K562 (cell line): Measurements from ENCODE around the gene CSTA. TPM values are rescaled to one million over a fixed set of nuclear protein-coding genes. Genes with fewer than 3 reads are reported as not detected.

Experiments used
- ARID3B ChIP-seq: fragments of 250-450 bp; sonication (Bioruptor Pico); IDR thresholded peaks from 2 replicates; pipeline ENCODE4 v1.4.0; 2020; ENCODE audit warnings: borderline replicate concordance
- CBFB ChIP-seq: sonication (generic); formaldehyde crosslinking; IDR thresholded peaks from 2 replicates; pipeline ENCODE4 v1.4.0; 2020; ENCODE audit warnings: mild to moderate bottlenecking, missing genetic modification reagents
- IFI16 ChIP-seq: fragments of 250-450 bp; sonication (Bioruptor Pico); IDR thresholded peaks from 2 replicates; pipeline ENCODE4 v2.1.2; 2022; ENCODE audit warnings: mild to moderate bottlenecking, inconsistent platforms
- NFYB ChIP-seq: IDR thresholded peaks from 2 replicates; pipeline ENCODE4 v1.6.1; 2011; ENCODE audit warnings: mild to moderate bottlenecking, moderate library complexity; ENCODE audit not compliant: insufficient read length; ENCODE audit errors: extremely low read depth
- NONO ChIP-seq, 2 experiments: fragments of 200-400 bp in 1 of 2; fragments of 450-650 bp in 1 of 2; formaldehyde crosslinking in 1 of 2; IDR thresholded peaks; 2 replicates each; pipeline ENCODE4 v1.6.1; 2017; ENCODE audit warnings: low read depth in 2 of 2, mild to moderate bottlenecking in 2 of 2, moderate library complexity in 2 of 2, low read length in 1 of 2
- PHB2 ChIP-seq: fragments of 450-650 bp; IDR thresholded peaks from 2 replicates; pipeline ENCODE4 v1.6.1; 2017; ENCODE audit warnings: low read depth
- PPARD ChIP-seq: fragments of 250-450 bp; sonication (Bioruptor Pico); IDR thresholded peaks from 2 replicates; pipeline ENCODE4 v1.8.0; 2022; ENCODE audit warnings: inconsistent platforms, mild to moderate bottlenecking, moderate library complexity
- PRMT5 ChIP-seq: sonication (generic); formaldehyde crosslinking; IDR thresholded peaks from 2 replicates; pipeline ENCODE4 v1.5.0; 2020; ENCODE audit warnings: missing genetic modification reagents
- STAT5B ChIP-seq: fragments of 250-450 bp; sonication (Bioruptor Pico); IDR thresholded peaks from 2 replicates; pipeline ENCODE4 v1.8.0; 2021; ENCODE audit warnings: mild to moderate bottlenecking, inconsistent platforms
- ZBTB5 ChIP-seq: fragments of 450-650 bp; IDR thresholded peaks from 2 replicates; pipeline ENCODE4 v1.6.1; 2017; ENCODE audit warnings: antibody characterized with exemption
- ZNF217 ChIP-seq: sonication (generic); formaldehyde crosslinking; IDR thresholded peaks from 2 replicates; pipeline ENCODE4 v1.8.0; 2022; ENCODE audit warnings: mild to moderate bottlenecking, missing genetic modification reagents
- polyA plus RNA-seq, 8 experiments: library from polyadenylated mRNA; depleted of rRNA in 4 of 8; stranded (reverse) in 5 of 8; unstranded in 3 of 8; fragments of >200 nt; fragmentation: Nextera tagmentation in 2 of 8; fragmentation: Illumina TruSeq in 1 of 8; extraction: Ambion mirVana in 2 of 8; extraction: Trizol in 1 of 8; gene quantifications; 2 replicates each; pipeline versions ENCODE4 v1.2.1 to v1.2.3, GENCODE V29; 2011 to 2014; ENCODE audit warnings: inconsistent platforms in 1 of 8, missing spikeins in 1 of 8
- total RNA-seq, 7 experiments: library from RNA; depleted of rRNA in 6 of 7; stranded (reverse); fragments of >200 nt in 6 of 7; fragmentation: Illumina TruSeq in 2 of 7; extraction: Trizol in 2 of 7; gene quantifications; 2 replicates each; pipeline versions ENCODE4 v1.2.1 to v1.2.3, GENCODE V29; 2011 to 2021; ENCODE audit warnings: low replicate concordance in 1 of 7

Gene CSTA
- total and polyA plus RNA-seq, 9 of the 15 experiments (the other 6 are each of a cell fraction or from before 2014, with no cell fraction given) = 0.11 to 3.1 (median 1.1) TPM

- TF ChIP-seq ZBTB5 (no peak), PHB2 (no peak), PRMT5 (CRISPR knock-in tag) (no peak), ZNF217 (no peak), IFI16 (CRISPR knock-in tag) (no peak), PPARD (CRISPR knock-in tag) (no peak), STAT5B (no peak), NONO (IDR thresholded peaks at IDR 0.05; ENCODE audit: low read depth in 2 of 2, low read length in 1 of 2) (no peak), NFYB (no peak), ARID3B (CRISPR knock-in tag) (no peak), CBFB (CRISPR knock-in tag) (no peak)
These were observed 29.6 kb upstream of the CSTA start (continued) for GRCh38 chr3:122295266-122296062.
